ENCODE results near the gene C14orf180.

C14orf180 gene

GRCh38 chr14:104579507-104579906 lies at the start of gene C14orf180:
Gene C14orf180, plus strand, starts transcription at chr14:104579764. Its CDS starts 6,667 bp downstream, at chr14:104586431.
- no peak for DNase-seq

- no peak for DNase-seq
Observed at GRCh38 chr14:104530646-104531045, 48.9 kb upstream of the C14orf180 start.

- no peak for DNase-seq
Observed at GRCh38 chr14:104531421-104532190, 48.0 kb upstream of the C14orf180 start.

GRCh38 chr14:104532191-104532555 lies 47.4 kb upstream of the C14orf180 start:
- DNase-seq: no peak

- DNase-seq: no peak
Observed at GRCh38 chr14:104534036-104534435, 45.5 kb upstream of the C14orf180 start.

- DNase-seq: no peak
Observed at GRCh38 chr14:104536942-104537612, 42.5 kb upstream of the C14orf180 start.

GRCh38 chr14:104537613-104537988 lies 42.0 kb upstream of the C14orf180 start:
- no peak for DNase-seq

GRCh38 chr14:104541905-104542465 lies 37.6 kb upstream of the C14orf180 start:
- DNase-seq: no peak

- DNase-seq: no peak
Observed at GRCh38 chr14:104542871-104543830, 36.4 kb upstream of the C14orf180 start.

- DNase-seq: no peak
Observed at GRCh38 chr14:104544362-104544961, 35.1 kb upstream of the C14orf180 start.

- DNase-seq: no peak
Observed at GRCh38 chr14:104545151-104545941, 34.2 kb upstream of the C14orf180 start.

- no peak for DNase-seq
Observed at GRCh38 chr14:104545942-104546501, 33.5 kb upstream of the C14orf180 start.

- DNase-seq: no peak
Observed at GRCh38 chr14:104546591-104547309, 32.8 kb upstream of the C14orf180 start.

- DNase-seq: no peak
Observed at GRCh38 chr14:104547310-104547997, 32.1 kb upstream of the C14orf180 start.

- no peak for DNase-seq
Observed at GRCh38 chr14:104547998-104548700, 31.4 kb upstream of the C14orf180 start.

GRCh38 chr14:104548802-104549535 lies 30.6 kb upstream of the C14orf180 start:
- no peak for DNase-seq

GRCh38 chr14:104549536-104550339 lies 29.8 kb upstream of the C14orf180 start:
- DNase-seq: no peak
